H1 (cell line): ENCODE data around the gene OPCML. TPM values are rescaled to one million over a fixed set of nuclear protein-coding genes. Genes with fewer than 3 reads are reported as not detected.
A peak's percentile ranks its signal among the peaks of the same experiment; 100 is the strongest.

Experiments used
- CTCF ChIA-PET: fragments of 300-600 bp; sonication (Branson Sonifier 250); formaldehyde crosslinking; loops from one replicate; lab custom pipeline; 2021; ENCODE audit not compliant: partially characterized antibody; lab: Charles Lee
- POLR2A ChIA-PET: fragments of 300-600 bp; sonication (Branson Sonifier 250); formaldehyde crosslinking; loops from one replicate; lab custom pipeline; 2021; ENCODE audit warnings: inconsistent platforms; ENCODE audit not compliant: partially characterized antibody; lab: Charles Lee
- DNase-seq, 2 experiments: peaks; one replicate each; pipeline versions ENCODE4 v3.0.0 to v3.0.0-alpha.2; 2010 to 2022; ENCODE audit warnings: low spot score in 2 of 2, low read depth in 1 of 2, mixed read lengths in 1 of 2
- FAIRE-seq: peaks from 2 replicates; lab custom pipeline; 2011; peaks lifted over from hg19 to GRCh38; lab: Jason Lieb, UNC
- H2AFZ ChIP-seq: 2 replicates; pipeline ENCODE4 v1.8.1; 2012; ENCODE audit warnings: low read length, inconsistent platforms
- H2AK5ac ChIP-seq: 2 replicates; pipeline ENCODE4 v1.6.1; 2013; ENCODE audit warnings: low read depth, low read length
- H2BK120ac ChIP-seq: replicated peaks from 2 replicates; pipeline ENCODE3; 2013; ENCODE audit warnings: low read depth, low read length, inconsistent platforms
- H2BK12ac ChIP-seq: 2 replicates; pipeline ENCODE4 v1.6.1; 2013; ENCODE audit warnings: low read depth, low read length
- H2BK15ac ChIP-seq: 2 replicates; pipeline ENCODE4 v1.6.1; 2013; ENCODE audit warnings: low read length
- H2BK20ac ChIP-seq: 2 replicates; pipeline ENCODE4 v1.6.1; 2013; ENCODE audit warnings: low read length
- H2BK5ac ChIP-seq: 2 replicates; pipeline ENCODE4 v1.6.1; 2013; ENCODE audit warnings: low read depth, low read length
- H3K14ac ChIP-seq: 2 replicates; pipeline ENCODE4 v1.6.1; 2013; ENCODE audit warnings: inconsistent platforms; ENCODE audit not compliant: insufficient read length
- H3K18ac ChIP-seq: 2 replicates; pipeline ENCODE4 v1.6.1; 2013; ENCODE audit warnings: low read length; ENCODE audit errors: extremely low read depth
- H3K23ac ChIP-seq: 2 replicates; pipeline ENCODE4 v1.6.1; 2013; ENCODE audit warnings: inconsistent platforms; ENCODE audit not compliant: insufficient read length
- H3K23me2 ChIP-seq: 2 replicates; pipeline ENCODE4 v1.6.1; 2013; ENCODE audit warnings: low read depth, low read length
- H3K27ac ChIP-seq: 2 replicates; pipeline ENCODE4 v1.6.1; 2011; ENCODE audit warnings: low read depth, low read length, inconsistent platforms
- H3K27me3 ChIP-seq, 4 experiments: replicated peaks in 1 of 4; 1 replicate in 1 of 4; 2 replicates in 3 of 4; pipeline versions ENCODE4 v1.6.1 to v1.8.1; 2011 to 2013; ENCODE audit warnings: low read length in 3 of 4, mild to moderate bottlenecking in 3 of 4, inconsistent platforms in 2 of 4, mixed read lengths in 2 of 4, moderate library complexity in 1 of 4; ENCODE audit not compliant: control insufficient read depth in 3 of 4, insufficient read depth in 3 of 4; ENCODE audit errors: extremely low read depth in 1 of 4
- H3K36me3 ChIP-seq, 4 experiments: 2 replicates each; pipeline versions ENCODE4 v1.6.1 to v1.8.1; 2011 to 2013; ENCODE audit warnings: mild to moderate bottlenecking in 4 of 4, low read length in 3 of 4, moderate library complexity in 2 of 4, control low read depth in 1 of 4, inconsistent platforms in 1 of 4; ENCODE audit not compliant: insufficient read depth in 4 of 4, control insufficient read depth in 2 of 4
- H3K4ac ChIP-seq: replicated peaks from 2 replicates; pipeline ENCODE3; 2013; ENCODE audit warnings: low read length, low read depth, mixed read lengths, inconsistent platforms; ENCODE audit not compliant: insufficient read length
- H3K4me1 ChIP-seq, 4 experiments: replicated peaks in 1 of 4; 1 replicate in 1 of 4; 2 replicates in 3 of 4; pipeline versions ENCODE4 v1.6.1 to v1.8.1; 2011 to 2013; ENCODE audit warnings: low read length in 3 of 4, inconsistent platforms in 2 of 4, mixed read lengths in 1 of 4; ENCODE audit not compliant: insufficient read depth in 4 of 4, control insufficient read depth in 3 of 4
- H3K4me2 ChIP-seq, 2 experiments: 2 replicates each; pipeline versions ENCODE4 v1.6.1 to v1.8.1; 2011 to 2013; ENCODE audit warnings: low read depth in 2 of 2, low read length in 2 of 2, control low read depth in 1 of 2, inconsistent platforms in 1 of 2, mild to moderate bottlenecking in 1 of 2; ENCODE audit not compliant: insufficient read depth in 1 of 2
- H3K4me3 ChIP-seq, 4 experiments: fragments of 200-600, 300-600 bp in 1 of 4; sonication (generic), shearing (Covaris generic), sonication (Bioruptor Twin) in 1 of 4; 2 replicates each; pipeline versions ENCODE4 v1.5.1 to v1.8.1; 2011 to 2016; ENCODE audit warnings: low read length in 4 of 4, low read depth in 3 of 4, control low read depth in 2 of 4, inconsistent platforms in 2 of 4, mild to moderate bottlenecking in 2 of 4, mixed read lengths in 1 of 4, moderate library complexity in 1 of 4; ENCODE audit not compliant: insufficient read depth in 2 of 4; ENCODE audit errors: extremely low read depth in 1 of 4
- H3K56ac ChIP-seq: replicated peaks from 2 replicates; pipeline ENCODE3; 2013; ENCODE audit warnings: low read depth, mild to moderate bottlenecking, mixed read lengths, low read length, inconsistent platforms; ENCODE audit not compliant: insufficient read length
- H3K79me1 ChIP-seq: 2 replicates; pipeline ENCODE4 v1.6.1; 2013; ENCODE audit warnings: low read depth, low read length, control low read depth
- H3K79me2 ChIP-seq, 2 experiments: 2 replicates each; pipeline versions ENCODE4 v1.6.1 to v1.8.1; 2012 to 2013; ENCODE audit warnings: low read length in 2 of 2, mild to moderate bottlenecking in 2 of 2, inconsistent platforms in 1 of 2; ENCODE audit not compliant: insufficient read depth in 2 of 2, control insufficient read depth in 1 of 2
- H3K9ac ChIP-seq, 4 experiments: replicated peaks in 1 of 4; 1 replicate in 1 of 4; 2 replicates in 3 of 4; pipeline versions ENCODE4 v1.6.1 to v1.8.1; 2011 to 2013; ENCODE audit warnings: low read depth in 3 of 4, low read length in 3 of 4, control low read depth in 2 of 4, mild to moderate bottlenecking in 2 of 4, moderate library complexity in 2 of 4, inconsistent platforms in 1 of 4; ENCODE audit errors: extremely low read depth in 1 of 4
- H3K9me3 ChIP-seq, 2 experiments: 2 replicates each; pipeline versions ENCODE4 v1.6.1 to v1.8.1; 2012 to 2013; ENCODE audit warnings: mild to moderate bottlenecking in 2 of 2, moderate library complexity in 2 of 2, control low read depth in 1 of 2, inconsistent platforms in 1 of 2, low read depth in 1 of 2, low read length in 1 of 2, mixed read lengths in 1 of 2; ENCODE audit not compliant: insufficient read depth in 2 of 2
- H4K20me1 ChIP-seq, 2 experiments: replicated peaks in 1 of 2; 2 replicates each; pipeline versions ENCODE3 to v1.8.1; 2011 to 2013; ENCODE audit warnings: inconsistent platforms in 2 of 2, low read length in 2 of 2, mild to moderate bottlenecking in 1 of 2; ENCODE audit not compliant: insufficient read depth in 2 of 2, control insufficient read depth in 1 of 2
- H4K5ac ChIP-seq: 2 replicates; pipeline ENCODE4 v1.6.1; 2013; ENCODE audit warnings: low read length, low read depth, mixed read lengths, inconsistent platforms; ENCODE audit not compliant: insufficient read length
- H4K8ac ChIP-seq: 2 replicates; pipeline ENCODE4 v1.8.0; 2013; ENCODE audit warnings: mild to moderate bottlenecking, moderate library complexity, low read length, inconsistent platforms; ENCODE audit not compliant: insufficient read depth; ENCODE audit errors: extremely low read depth
- H4K91ac ChIP-seq: replicated peaks from 2 replicates; pipeline ENCODE3; 2013; ENCODE audit warnings: low read length, mixed read lengths, inconsistent platforms; ENCODE audit not compliant: insufficient read length
- ASH2L ChIP-seq: fragments of 200-600, 300-600 bp; sonication (generic); IDR thresholded peaks from one replicate; pipeline ENCODE4 v1.7.1; 2017; ENCODE audit warnings: low read length
- POU5F1 ChIP-seq: IDR thresholded peaks from 2 replicates; pipeline ENCODE4 v1.6.1; 2011; ENCODE audit warnings: low read depth, mild to moderate bottlenecking, low read length, moderate library complexity
- whole genome bisulfite sequencing, 2 experiments: shearing (Covaris generic) in 1 of 2; methylation state at CpG; one replicate each; pipeline versions ENCODE4 v1.1.6 to v1.1.7; 2013 to 2015; ENCODE audit warnings: low lambda C conversion rate in 2 of 2, mixed read lengths in 2 of 2, inconsistent platforms in 1 of 2, low coverage in 1 of 2, missing lambda C conversion rate in 1 of 2; ENCODE audit not compliant: insufficient replicate concordance in 2 of 2, insufficient coverage in 1 of 2, insufficient read length in 1 of 2; ENCODE audit errors: extremely low coverage in 1 of 2, missing lambda C conversion rate in 1 of 2; 5-methylcytosine and 5-hydroxymethylcytosine counted together
- polyA plus RNA-seq, 7 experiments: library from polyadenylated mRNA; depleted of rRNA in 3 of 7; stranded (reverse) in 5 of 7; unstranded in 2 of 7; fragments of >200 nt in 5 of 7; fragments of 200-250 nt in 2 of 7; gene quantifications; 1 replicate in 5 of 7; 2 replicates in 1 of 7; 4 replicates in 1 of 7; pipeline versions ENCODE4 v1.2.1 to v1.2.3, GENCODE V29; 2011 to 2013; ENCODE audit warnings: missing spikeins in 2 of 7, mixed read lengths in 2 of 7
- total RNA-seq: library from RNA; stranded (reverse); fragmentation: NEBNext Ultra II Directional; extraction: Animal tissue kit (Norgen Biotek cat#: 25700); gene quantifications from 2 replicates; pipeline ENCODE4 v1.2.1, GENCODE V29; 2021

The OPCML gene
- total and polyA plus RNA-seq, 2 of the 8 experiments (the other 6 are each of a cell fraction or from before 2014, with no cell fraction given) = 2.3 to 3.1 TPM

DNA sequence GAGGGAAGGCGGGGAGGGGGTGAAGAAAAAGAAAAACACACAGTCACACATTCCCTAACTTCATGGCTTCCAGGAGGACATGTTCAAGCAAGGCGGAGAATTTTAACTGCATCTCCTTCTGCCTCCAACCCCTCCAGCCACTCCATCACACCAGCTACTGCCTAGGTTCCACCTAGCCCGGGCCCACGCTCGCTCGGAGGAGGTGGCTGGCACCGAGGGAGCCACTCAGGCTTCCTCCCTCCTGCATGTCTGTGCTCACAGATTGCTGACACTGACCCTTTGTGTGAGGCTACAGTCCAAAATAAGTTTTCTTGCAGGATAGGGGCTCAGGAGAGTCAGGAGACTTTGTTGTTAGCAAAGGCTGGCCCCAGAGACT lies 9.4 kb upstream of the OPCML start:
- CTCF ChIA-PET = interaction anchor here (0.6 to 2.7 kb wide), 9 partner anchors 10 to 552 kb away, joined by 3 to 10 read pairs (median 4); no protein-coding TSS in a partner anchor
- H3K9ac ChIP-seq = no peak overlapping the region; a peak in 1 of 7 replicates
- H3K79me2 ChIP-seq = no peaks in the 10 kb centered on the region
- H3K27me3 ChIP-seq = no peaks in the 10 kb centered on the region
- POLR2A ChIA-PET = interaction anchor here (1.0 to 2.2 kb wide), 2 partner anchors 10 to 32 kb away, joined by 3 to 7 read pairs; partner anchors contain the start of gene OPCML
- H2BK15ac ChIP-seq = no peak overlapping the region
- DNase-seq = peak in 1 of 2 experiments; percentile 58
- WGBS, 2 experiments = 21% methylated on average over 6 of the region's 7 CpGs; no CpG with 5 or more reads in 1 of the 2 experiments
- peak overlapping the region; percentile 80; the same call in 1 of the 2 replicates for H2BK5ac ChIP-seq
- no peak overlapping the region for H4K8ac ChIP-seq
- H3K27ac ChIP-seq = peak overlapping the region; percentile 41; the same call in 1 of the 2 replicates
- FAIRE-seq = no peak
- H3K9me3 ChIP-seq = no peaks in the 10 kb centered on the region
- H3K36me3 ChIP-seq = no peaks in the 10 kb centered on the region
- peak overlapping the region; percentile 8 for H4K5ac ChIP-seq
- H2AFZ ChIP-seq = peak overlapping the region; percentile 10; the same call in 1 of the 2 replicates
- no peak overlapping the region for H3K14ac ChIP-seq
- H3K18ac ChIP-seq = peak overlapping the region; percentile 79; the same call in 1 of the 2 replicates
- peak overlapping the region; percentile 25 for H2BK120ac ChIP-seq
- peak overlapping the region in 1 of 4 experiments; percentile 8; a peak in 1 of 8 replicates for H3K4me3 ChIP-seq
- peak overlapping the region; percentile 61 for H3K4ac ChIP-seq
- peak overlapping the region; percentile 41; the same call in 1 of the 2 replicates for H2BK20ac ChIP-seq
- TF ChIP-seq ASH2L = peak; percentile 6
- no peak for TF ChIP-seq POU5F1
- TF ChIP-seq, all 59 proteins: peak for 1
- Histone ChIP-seq H3K23me2 (peaks cover 3% of the 10 kb centered on the region; the same call in 1 of the 2 replicates), H3K79me1 (no peaks in the 10 kb centered on the region), H4K20me1 (no peaks in the 10 kb centered on the region), H3K4me1 (peaks cover 7 to 20% (median 17%) of the 10 kb centered on the region in 4 experiments), H3K56ac (no peak overlapping the region), H2BK12ac (peak overlapping the region; percentile 61; the same call in 1 of the 2 replicates), H4K91ac (peak overlapping the region; percentile 90), H3K4me2 (peak overlapping the region; percentile 49 to 57), H2AK5ac (no peak overlapping the region), H3K23ac (no peak overlapping the region)
